HepG2 (cell line): Measurements from ENCODE around the gene KSR1. TPM values are rescaled to one million over a fixed set of nuclear protein-coding genes. Genes with fewer than 3 reads are reported as not detected.

ENCODE experiments used
- HNF1A ChIP-seq, 2 experiments: sonication (generic) in 1 of 2; formaldehyde crosslinking in 1 of 2; IDR thresholded peaks; 2 replicates each; pipeline versions ENCODE4 v1.4.0 to v1.6.1; 2016 to 2020; ENCODE audit warnings: borderline replicate concordance in 1 of 2, low read depth in 1 of 2, mild to moderate bottlenecking in 1 of 2, missing genetic modification reagents in 1 of 2
- ONECUT2 ChIP-seq: sonication (generic); formaldehyde crosslinking; IDR thresholded peaks from 2 replicates; pipeline ENCODE4 v1.4.0; 2020; ENCODE audit warnings: missing genetic modification reagents
- ZBTB8A ChIP-seq: sonication (generic); formaldehyde crosslinking; IDR thresholded peaks from 2 replicates; pipeline ENCODE4 v1.4.0; 2020; ENCODE audit warnings: mild to moderate bottlenecking, low read depth, missing genetic modification reagents, borderline replicate concordance
- ZNF224 ChIP-seq: sonication (generic); formaldehyde crosslinking; IDR thresholded peaks from 2 replicates; pipeline ENCODE4 v1.5.0; 2020; ENCODE audit warnings: mild to moderate bottlenecking, missing genetic modification reagents
- ZNF232 ChIP-seq: sonication (generic); formaldehyde crosslinking; IDR thresholded peaks from 2 replicates; pipeline ENCODE4 v1.4.0; 2020; ENCODE audit warnings: missing genetic modification reagents, borderline replicate concordance
- ZNF572 ChIP-seq: sonication (generic); formaldehyde crosslinking; IDR thresholded peaks from 2 replicates; pipeline ENCODE4 v1.5.1; 2020; ENCODE audit warnings: mild to moderate bottlenecking, missing genetic modification reagents
- ZNF574 ChIP-seq: sonication (generic); formaldehyde crosslinking; IDR thresholded peaks from 2 replicates; pipeline ENCODE4 v1.4.0; 2020; ENCODE audit warnings: missing genetic modification reagents
- ZNF709 ChIP-seq: sonication (generic); formaldehyde crosslinking; IDR thresholded peaks from 2 replicates; pipeline ENCODE4 v1.5.0; 2020; ENCODE audit warnings: mild to moderate bottlenecking, missing genetic modification reagents
- polyA plus RNA-seq, 8 experiments: library from polyadenylated mRNA; depleted of rRNA in 3 of 8; stranded (reverse) in 7 of 8; unstranded in 1 of 8; fragments of >200 nt; fragmentation: Illumina TruSeq in 4 of 8; extraction: Trizol in 4 of 8; gene quantifications; 2 replicates each; pipeline versions ENCODE4 v1.2.1 to v1.2.3, GENCODE V29; 2011 to 2016; ENCODE audit warnings: low read depth in 4 of 8, missing spikeins in 1 of 8, mixed read lengths in 1 of 8; ENCODE audit not compliant: insufficient read depth in 1 of 8
- total RNA-seq, 5 experiments: library from RNA; depleted of rRNA; stranded (reverse); fragments of >200 nt; fragmentation: Illumina TruSeq; extraction: Trizol; gene quantifications; 2 replicates each; pipeline ENCODE4 v1.2.3, GENCODE V29; 2016; ENCODE audit warnings: low read depth in 1 of 5
- TF ChIP-seq, protein P1 (sequence below): IDR thresholded peaks from 2 replicates; pipeline ENCODE4 v1.6.1; 2016; ENCODE audit warnings: low read depth, control low read depth
- TF ChIP-seq, protein P2 (sequence below): sonication (generic); formaldehyde crosslinking; IDR thresholded peaks from 2 replicates; pipeline ENCODE4 v1.5.0; 2020; ENCODE audit warnings: mild to moderate bottlenecking, missing genetic modification reagents, borderline replicate concordance

KSR1 gene
- total and polyA plus RNA-seq, 2 of the 13 experiments (the other 11 are each of a cell fraction or from before 2014, with no cell fraction given) = 10.1 to 16.6 TPM

DNA sequence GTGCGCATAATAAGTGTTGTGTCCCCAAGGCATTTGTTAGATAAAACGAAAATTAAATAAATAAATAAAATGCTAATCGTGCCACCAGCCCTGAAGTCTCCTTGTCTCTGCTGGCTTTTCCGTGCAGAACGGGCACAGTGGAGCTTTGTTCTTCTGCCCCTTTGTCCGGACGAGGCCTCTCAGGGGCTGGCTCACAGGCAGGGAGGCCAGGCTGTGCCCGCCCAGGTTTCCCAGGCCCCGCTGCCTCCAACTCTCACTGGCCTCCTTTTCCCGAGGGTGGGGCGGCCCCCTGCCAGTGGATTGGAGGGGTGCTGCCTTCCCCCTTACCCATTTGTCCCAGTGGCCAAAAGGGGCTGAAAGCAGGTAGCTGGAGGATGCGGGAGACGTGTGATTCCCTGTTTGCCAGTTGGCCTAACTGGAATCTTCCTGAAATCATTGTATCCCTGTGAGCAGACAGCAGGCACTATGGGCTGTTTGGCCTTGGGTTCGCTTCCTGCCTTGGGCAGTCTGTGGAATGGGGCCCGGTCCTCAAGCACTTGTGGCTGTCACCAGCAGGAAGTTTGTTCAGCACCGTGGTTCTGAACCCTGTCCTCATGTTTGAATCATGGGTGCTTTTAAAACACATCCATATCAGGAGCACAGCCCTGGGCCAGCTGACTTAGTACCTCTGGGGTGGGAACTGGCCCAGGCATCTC, 64.4 kb downstream of the KSR1 start (continued):
- TF ChIP-seq ZNF574 (CRISPR knock-in tag) = no peak
- TF ChIP-seq ZBTB8A (CRISPR knock-in tag) = no peak
- TF ChIP-seq, protein P1, sequence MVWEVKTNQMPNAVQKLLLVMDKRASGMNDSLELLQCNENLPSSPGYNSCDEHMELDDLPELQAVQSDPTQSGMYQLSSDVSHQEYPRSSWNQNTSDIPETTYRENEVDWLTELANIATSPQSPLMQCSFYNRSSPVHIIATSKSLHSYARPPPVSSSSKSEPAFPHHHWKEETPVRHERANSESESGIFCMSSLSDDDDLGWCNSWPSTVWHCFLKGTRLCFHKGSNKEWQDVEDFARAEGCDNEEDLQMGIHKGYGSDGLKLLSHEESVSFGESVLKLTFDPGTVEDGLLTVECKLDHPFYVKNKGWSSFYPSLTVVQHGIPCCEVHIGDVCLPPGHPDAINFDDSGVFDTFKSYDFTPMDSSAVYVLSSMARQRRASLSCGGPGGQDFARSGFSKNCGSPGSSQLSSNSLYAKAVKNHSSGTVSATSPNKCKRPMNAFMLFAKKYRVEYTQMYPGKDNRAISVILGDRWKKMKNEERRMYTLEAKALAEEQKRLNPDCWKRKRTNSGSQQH (CRISPR knock-in tag) = peak; percentile 33; the same call in 1 of the 2 replicates
- peak; percentile 25; the same call in 1 of the 2 replicates for TF ChIP-seq ZNF572
- TF ChIP-seq ZNF224 = no peak
- no peak for TF ChIP-seq ZNF709 (CRISPR knock-in tag)
- no peak for TF ChIP-seq ONECUT2
- TF ChIP-seq, protein P2, sequence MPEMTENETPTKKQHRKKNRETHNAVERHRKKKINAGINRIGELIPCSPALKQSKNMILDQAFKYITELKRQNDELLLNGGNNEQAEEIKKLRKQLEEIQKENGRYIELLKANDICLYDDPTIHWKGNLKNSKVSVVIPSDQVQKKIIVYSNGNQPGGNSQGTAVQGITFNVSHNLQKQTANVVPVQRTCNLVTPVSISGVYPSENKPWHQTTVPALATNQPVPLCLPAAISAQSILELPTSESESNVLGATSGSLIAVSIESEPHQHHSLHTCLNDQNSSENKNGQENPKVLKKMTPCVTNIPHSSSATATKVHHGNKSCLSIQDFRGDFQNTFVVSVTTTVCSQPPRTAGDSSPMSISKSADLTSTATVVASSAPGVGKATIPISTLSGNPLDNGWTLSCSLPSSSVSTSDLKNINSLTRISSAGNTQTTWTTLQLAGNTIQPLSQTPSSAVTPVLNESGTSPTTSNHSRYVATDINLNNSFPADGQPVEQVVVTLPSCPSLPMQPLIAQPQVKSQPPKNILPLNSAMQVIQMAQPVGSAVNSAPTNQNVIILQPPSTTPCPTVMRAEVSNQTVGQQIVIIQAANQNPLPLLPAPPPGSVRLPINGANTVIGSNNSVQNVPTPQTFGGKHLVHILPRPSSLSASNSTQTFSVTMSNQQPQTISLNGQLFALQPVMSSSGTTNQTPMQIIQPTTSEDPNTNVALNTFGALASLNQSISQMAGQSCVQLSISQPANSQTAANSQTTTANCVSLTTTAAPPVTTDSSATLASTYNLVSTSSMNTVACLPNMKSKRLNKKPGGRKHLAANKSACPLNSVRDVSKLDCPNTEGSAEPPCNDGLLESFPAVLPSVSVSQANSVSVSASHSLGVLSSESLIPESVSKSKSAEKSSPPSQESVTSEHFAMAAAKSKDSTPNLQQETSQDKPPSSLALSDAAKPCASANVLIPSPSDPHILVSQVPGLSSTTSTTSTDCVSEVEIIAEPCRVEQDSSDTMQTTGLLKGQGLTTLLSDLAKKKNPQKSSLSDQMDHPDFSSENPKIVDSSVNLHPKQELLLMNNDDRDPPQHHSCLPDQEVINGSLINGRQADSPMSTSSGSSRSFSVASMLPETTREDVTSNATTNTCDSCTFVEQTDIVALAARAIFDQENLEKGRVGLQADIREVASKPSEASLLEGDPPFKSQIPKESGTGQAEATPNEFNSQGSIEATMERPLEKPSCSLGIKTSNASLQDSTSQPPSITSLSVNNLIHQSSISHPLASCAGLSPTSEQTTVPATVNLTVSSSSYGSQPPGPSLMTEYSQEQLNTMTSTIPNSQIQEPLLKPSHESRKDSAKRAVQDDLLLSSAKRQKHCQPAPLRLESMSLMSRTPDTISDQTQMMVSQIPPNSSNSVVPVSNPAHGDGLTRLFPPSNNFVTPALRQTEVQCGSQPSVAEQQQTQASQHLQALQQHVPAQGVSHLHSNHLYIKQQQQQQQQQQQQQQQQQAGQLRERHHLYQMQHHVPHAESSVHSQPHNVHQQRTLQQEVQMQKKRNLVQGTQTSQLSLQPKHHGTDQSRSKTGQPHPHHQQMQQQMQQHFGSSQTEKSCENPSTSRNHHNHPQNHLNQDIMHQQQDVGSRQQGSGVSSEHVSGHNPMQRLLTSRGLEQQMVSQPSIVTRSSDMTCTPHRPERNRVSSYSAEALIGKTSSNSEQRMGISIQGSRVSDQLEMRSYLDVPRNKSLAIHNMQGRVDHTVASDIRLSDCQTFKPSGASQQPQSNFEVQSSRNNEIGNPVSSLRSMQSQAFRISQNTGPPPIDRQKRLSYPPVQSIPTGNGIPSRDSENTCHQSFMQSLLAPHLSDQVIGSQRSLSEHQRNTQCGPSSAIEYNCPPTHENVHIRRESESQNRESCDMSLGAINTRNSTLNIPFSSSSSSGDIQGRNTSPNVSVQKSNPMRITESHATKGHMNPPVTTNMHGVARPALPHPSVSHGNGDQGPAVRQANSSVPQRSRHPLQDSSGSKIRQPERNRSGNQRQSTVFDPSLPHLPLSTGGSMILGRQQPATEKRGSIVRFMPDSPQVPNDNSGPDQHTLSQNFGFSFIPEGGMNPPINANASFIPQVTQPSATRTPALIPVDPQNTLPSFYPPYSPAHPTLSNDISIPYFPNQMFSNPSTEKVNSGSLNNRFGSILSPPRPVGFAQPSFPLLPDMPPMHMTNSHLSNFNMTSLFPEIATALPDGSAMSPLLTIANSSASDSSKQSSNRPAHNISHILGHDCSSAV (CRISPR knock-in tag) = no peak
- TF ChIP-seq ZNF232 (CRISPR knock-in tag) = no peak
- no peak for TF ChIP-seq HNF1A (IDR thresholded peaks at IDR 0.05; ENCODE audit: low read depth)
- 0 out of 2 replicates have a peak, but pooled peaks have one; percentile 14 for TF ChIP-seq HNF1A (CRISPR knock-in tag; IDR thresholded peaks at IDR 0.05; ENCODE audit: borderline replicate concordance)
